ENCODE data around the gene CDC42EP1.
"Not testable (repeated sequence)": the region's sequence is repeated elsewhere in the genome, so short reads cannot be mapped to it uniquely, and the experiment has no call there.

The CDC42EP1 gene

GRCh38 chr22:37520776-37521191, 39.5 kb upstream of the CDC42EP1 start:
- Histone ChIP-seq H3K27ac (ENCODE audit: low read depth, low read length) (no peak overlapping the region), H3K4me1 (ENCODE audit: control insufficient read depth in 1 of 2, insufficient read depth in 2 of 2, low read length in 2 of 2) (peaks cover 30 to 34% of the 10 kb centered on the region in 2 donors), H3K4me3 (ENCODE audit: low read depth in 1 of 2, low read length in 2 of 2) (no peak overlapping the region), H3K36me3 (ENCODE audit: control insufficient read depth in 1 of 2, insufficient read depth in 2 of 2, low read length in 2 of 2) (peaks cover 0 to 6% of the 10 kb centered on the region in 2 donors), H3K9ac (ENCODE audit: low read depth in 1 of 2, low read length in 2 of 2) (no peak overlapping the region), H3K27me3 (ENCODE audit: control insufficient read depth in 1 of 2, insufficient read depth in 2 of 2, low read length in 2 of 2) (peaks cover 0 to 4% of the 10 kb centered on the region in 2 donors), H3K9me3 (ENCODE audit: control insufficient read depth in 1 of 2, low read length in 2 of 2) (no peaks in the 10 kb centered on the region)

- Histone ChIP-seq H3K27me3 (ENCODE audit: control insufficient read depth in 1 of 2, insufficient read depth in 2 of 2, low read length in 2 of 2) (peaks cover 0 to 4% of the 10 kb centered on the region in 2 donors), H3K36me3 (ENCODE audit: control insufficient read depth in 1 of 2, insufficient read depth in 2 of 2, low read length in 2 of 2) (peaks cover 0 to 3% of the 10 kb centered on the region in 2 donors), H3K9ac (ENCODE audit: low read depth in 1 of 2, low read length in 2 of 2) (no peak overlapping the region), H3K4me1 (ENCODE audit: control insufficient read depth in 1 of 2, insufficient read depth in 2 of 2, low read length in 2 of 2) (peaks cover 30 to 34% of the 10 kb centered on the region in 2 donors), H3K9me3 (ENCODE audit: control insufficient read depth in 1 of 2, low read length in 2 of 2) (no peaks in the 10 kb centered on the region), H3K4me3 (ENCODE audit: low read depth in 1 of 2, low read length in 2 of 2) (no peak overlapping the region), H3K27ac (ENCODE audit: low read depth, low read length) (no peak overlapping the region)
These were observed 39.0 kb upstream of the CDC42EP1 start for GRCh38 chr22:37521236-37521739.

GRCh38 chr22:37522482-37522881, 37.8 kb upstream of the CDC42EP1 start:
- Histone ChIP-seq H3K27ac (ENCODE audit: low read depth, low read length) (no peak overlapping the region), H3K9ac (ENCODE audit: low read depth in 1 of 2, low read length in 2 of 2) (no peak overlapping the region), H3K27me3 (ENCODE audit: control insufficient read depth in 1 of 2, insufficient read depth in 2 of 2, low read length in 2 of 2) (peaks cover 0 to 4% of the 10 kb centered on the region in 2 donors), H3K4me1 (ENCODE audit: control insufficient read depth in 1 of 2, insufficient read depth in 2 of 2, low read length in 2 of 2) (peaks cover 35% of the 10 kb centered on the region in 2 donors), H3K36me3 (ENCODE audit: control insufficient read depth in 1 of 2, insufficient read depth in 2 of 2, low read length in 2 of 2) (no peaks in the 10 kb centered on the region), H3K4me3 (ENCODE audit: low read depth in 1 of 2, low read length in 2 of 2) (no peak overlapping the region), H3K9me3 (ENCODE audit: control insufficient read depth in 1 of 2, low read length in 2 of 2) (no peaks in the 10 kb centered on the region)

- Histone ChIP-seq H3K4me3 (ENCODE audit: low read depth in 1 of 2, low read length in 2 of 2) (no peak overlapping the region), H3K4me1 (ENCODE audit: control insufficient read depth in 1 of 2, insufficient read depth in 2 of 2, low read length in 2 of 2) (peaks cover 32 to 34% of the 10 kb centered on the region in 2 donors), H3K9me3 (ENCODE audit: control insufficient read depth in 1 of 2, low read length in 2 of 2) (no peaks in the 10 kb centered on the region), H3K27me3 (ENCODE audit: control insufficient read depth in 1 of 2, insufficient read depth in 2 of 2, low read length in 2 of 2) (no peaks in the 10 kb centered on the region), H3K9ac (ENCODE audit: low read depth in 1 of 2, low read length in 2 of 2) (no peak overlapping the region), H3K36me3 (ENCODE audit: control insufficient read depth in 1 of 2, insufficient read depth in 2 of 2, low read length in 2 of 2) (no peaks in the 10 kb centered on the region), H3K27ac (ENCODE audit: low read depth, low read length) (no peak overlapping the region)
These were observed 35.1 kb upstream of the CDC42EP1 start for GRCh38 chr22:37525073-37525745.

- no peaks in the 10 kb centered on the region for H3K36me3 ChIP-seq (ENCODE audit: control insufficient read depth in 1 of 2, insufficient read depth in 2 of 2, low read length in 2 of 2)
- no peaks in the 10 kb centered on the region for H3K27me3 ChIP-seq (ENCODE audit: control insufficient read depth in 1 of 2, insufficient read depth in 2 of 2, low read length in 2 of 2)
- no peak overlapping the region for H3K9ac ChIP-seq (ENCODE audit: low read depth in 1 of 2, low read length in 2 of 2)
- peaks cover 30% of the 10 kb centered on the region in 2 donors for H3K4me1 ChIP-seq (ENCODE audit: control insufficient read depth in 1 of 2, insufficient read depth in 2 of 2, low read length in 2 of 2)
- H3K4me3 ChIP-seq (ENCODE audit: low read depth in 1 of 2, low read length in 2 of 2): no peak overlapping the region
- H3K9me3 ChIP-seq (ENCODE audit: control insufficient read depth in 1 of 2, low read length in 2 of 2): no peaks in the 10 kb centered on the region
- H3K27ac ChIP-seq (ENCODE audit: low read depth, low read length): no peak overlapping the region
These were observed 34.4 kb upstream of the CDC42EP1 start for GRCh38 chr22:37525746-37526350.

GRCh38 chr22:37526376-37526775, 33.9 kb upstream of the CDC42EP1 start:
- H3K9me3 ChIP-seq (ENCODE audit: control insufficient read depth in 1 of 2, low read length in 2 of 2): no peaks in the 10 kb centered on the region
- no peak overlapping the region for H3K27ac ChIP-seq (ENCODE audit: low read depth, low read length)
- no peaks in the 10 kb centered on the region for H3K36me3 ChIP-seq (ENCODE audit: control insufficient read depth in 1 of 2, insufficient read depth in 2 of 2, low read length in 2 of 2)
- H3K4me3 ChIP-seq (ENCODE audit: low read depth in 1 of 2, low read length in 2 of 2): no peak overlapping the region
- no peaks in the 10 kb centered on the region for H3K27me3 ChIP-seq (ENCODE audit: control insufficient read depth in 1 of 2, insufficient read depth in 2 of 2, low read length in 2 of 2)
- H3K4me1 ChIP-seq (ENCODE audit: control insufficient read depth in 1 of 2, insufficient read depth in 2 of 2, low read length in 2 of 2): peaks cover 25% of the 10 kb centered on the region in 2 donors
- no peak overlapping the region for H3K9ac ChIP-seq (ENCODE audit: low read depth in 1 of 2, low read length in 2 of 2)

GRCh38 chr22:37527081-37527752, 33.1 kb upstream of the CDC42EP1 start:
- H3K27ac ChIP-seq (ENCODE audit: low read depth, low read length); H3K9ac ChIP-seq (ENCODE audit: low read depth in 1 of 2, low read length in 2 of 2); H3K4me3 ChIP-seq (ENCODE audit: low read depth in 1 of 2, low read length in 2 of 2); H3K36me3 ChIP-seq (ENCODE audit: control insufficient read depth in 1 of 2, insufficient read depth in 2 of 2, low read length in 2 of 2); H3K9me3 ChIP-seq (ENCODE audit: control insufficient read depth in 1 of 2, low read length in 2 of 2); H3K27me3 ChIP-seq (ENCODE audit: control insufficient read depth in 1 of 2, insufficient read depth in 2 of 2, low read length in 2 of 2): not testable (repeated sequence)
- peaks cover 17 to 19% of the 10 kb centered on the region in 2 donors for H3K4me1 ChIP-seq (ENCODE audit: control insufficient read depth in 1 of 2, insufficient read depth in 2 of 2, low read length in 2 of 2)

- H3K27ac ChIP-seq (ENCODE audit: low read depth, low read length); H3K9ac ChIP-seq (ENCODE audit: low read depth in 1 of 2, low read length in 2 of 2); H3K27me3 ChIP-seq (ENCODE audit: control insufficient read depth in 1 of 2, insufficient read depth in 2 of 2, low read length in 2 of 2); H3K36me3 ChIP-seq (ENCODE audit: control insufficient read depth in 1 of 2, insufficient read depth in 2 of 2, low read length in 2 of 2); H3K4me3 ChIP-seq (ENCODE audit: low read depth in 1 of 2, low read length in 2 of 2); H3K9me3 ChIP-seq (ENCODE audit: control insufficient read depth in 1 of 2, low read length in 2 of 2): not testable (repeated sequence)
- H3K4me1 ChIP-seq (ENCODE audit: control insufficient read depth in 1 of 2, insufficient read depth in 2 of 2, low read length in 2 of 2): peaks cover 11 to 19% of the 10 kb centered on the region in 2 donors
These were observed 32.3 kb upstream of the CDC42EP1 start for GRCh38 chr22:37527952-37528351.

- Histone ChIP-seq H3K9ac (ENCODE audit: low read depth in 1 of 2, low read length in 2 of 2) (no peak overlapping the region), H3K27ac (ENCODE audit: low read depth, low read length) (no peak overlapping the region), H3K27me3 (ENCODE audit: control insufficient read depth in 1 of 2, insufficient read depth in 2 of 2, low read length in 2 of 2) (no peaks in the 10 kb centered on the region), H3K4me1 (ENCODE audit: control insufficient read depth in 1 of 2, insufficient read depth in 2 of 2, low read length in 2 of 2) (peaks cover 11 to 23% of the 10 kb centered on the region in 2 donors), H3K4me3 (ENCODE audit: low read depth in 1 of 2, low read length in 2 of 2) (no peak overlapping the region), H3K36me3 (ENCODE audit: control insufficient read depth in 1 of 2, insufficient read depth in 2 of 2, low read length in 2 of 2) (no peaks in the 10 kb centered on the region), H3K9me3 (ENCODE audit: control insufficient read depth in 1 of 2, low read length in 2 of 2) (no peaks in the 10 kb centered on the region)
These were observed 30.5 kb upstream of the CDC42EP1 start for GRCh38 chr22:37529652-37530345.

GRCh38 chr22:37533995-37534394, 26.3 kb upstream of the CDC42EP1 start:
- no peaks in the 10 kb centered on the region for H3K9me3 ChIP-seq (ENCODE audit: control insufficient read depth in 1 of 2, low read length in 2 of 2)
- no peaks in the 10 kb centered on the region for H3K36me3 ChIP-seq (ENCODE audit: control insufficient read depth in 1 of 2, insufficient read depth in 2 of 2, low read length in 2 of 2)
- no peaks in the 10 kb centered on the region for H3K27me3 ChIP-seq (ENCODE audit: control insufficient read depth in 1 of 2, insufficient read depth in 2 of 2, low read length in 2 of 2)
- no peak overlapping the region for H3K9ac ChIP-seq (ENCODE audit: low read depth in 1 of 2, low read length in 2 of 2)
- peaks cover 15 to 23% of the 10 kb centered on the region in 2 donors for H3K4me1 ChIP-seq (ENCODE audit: control insufficient read depth in 1 of 2, insufficient read depth in 2 of 2, low read length in 2 of 2)
- no peak overlapping the region for H3K4me3 ChIP-seq (ENCODE audit: low read depth in 1 of 2, low read length in 2 of 2)
- no peak overlapping the region for H3K27ac ChIP-seq (ENCODE audit: low read depth, low read length)
